SU-DHL-6 (cell line): ENCODE results near the gene GABBR2.

Experiments
- H2AFZ ChIP-seq: fragments of 200-600 bp; sonication (generic); 2 replicates; pipeline ENCODE4 v1.6.1; 2014; ENCODE audit warnings: low read depth, mild to moderate bottlenecking, moderate library complexity, mixed read lengths, antibody characterized with exemption, low read length; ENCODE audit not compliant: severe bottlenecking
- H3F3A ChIP-seq: fragments of 200-600 bp; shearing (Covaris generic); 2 replicates; pipeline ENCODE4 v1.6.0; 2016; ENCODE audit warnings: antibody characterized with exemption, mild to moderate bottlenecking; ENCODE audit not compliant: insufficient read depth
- H3K27ac ChIP-seq: fragments of 200-600 bp; sonication (generic); 2 replicates; pipeline ENCODE4 v1.5.1; 2016; ENCODE audit warnings: low read depth, mild to moderate bottlenecking, low read length, moderate library complexity, mixed read lengths
- H3K27me3 ChIP-seq: fragments of 200-600 bp; sonication (generic), shearing (Covaris generic); 2 replicates; pipeline ENCODE4 v1.6.0; 2014; ENCODE audit warnings: mild to moderate bottlenecking, low read length
- H3K36me3 ChIP-seq: fragments of 200-600 bp; sonication (generic); 2 replicates; pipeline ENCODE4 v1.6.1; 2014; ENCODE audit warnings: mild to moderate bottlenecking, low read length, mixed read lengths
- H3K4me2 ChIP-seq: fragments of 300-600, 200-600 bp; shearing (Covaris generic), sonication (generic); 2 replicates; pipeline ENCODE4 v1.6.0; 2014; ENCODE audit warnings: low read length, low read depth, mild to moderate bottlenecking; ENCODE audit not compliant: poor library complexity, severe bottlenecking
- H3K4me3 ChIP-seq: fragments of 200-600 bp; sonication (generic); 2 replicates; pipeline ENCODE4 v1.5.1; 2014; ENCODE audit warnings: antibody characterized with exemption, low read length, mild to moderate bottlenecking, mixed read lengths; ENCODE audit not compliant: insufficient read depth, poor library complexity, severe bottlenecking
- H3K79me2 ChIP-seq: fragments of 200-600 bp; sonication (generic); 2 replicates; pipeline ENCODE4 v1.6.1; 2014; ENCODE audit warnings: mild to moderate bottlenecking, low read length, moderate library complexity; ENCODE audit not compliant: insufficient read depth
- H3K9ac ChIP-seq: fragments of 200-600 bp; sonication (generic); 2 replicates; pipeline ENCODE4 v1.7.0; 2014; ENCODE audit warnings: mild to moderate bottlenecking, low read length
- H3K9me2 ChIP-seq: fragments of 200-600 bp; sonication (generic); replicated peaks from 2 replicates; pipeline ENCODE4 v1.6.1; 2014; ENCODE audit warnings: low read length; ENCODE audit not compliant: insufficient read depth
- H3K9me3 ChIP-seq: fragments of 200-600 bp; sonication (generic); 2 replicates; pipeline ENCODE4 v1.6.1; 2014; ENCODE audit warnings: low read length, mixed read lengths; ENCODE audit not compliant: insufficient read depth
- H4K20me1 ChIP-seq: fragments of 200-600 bp; sonication (generic); 2 replicates; pipeline ENCODE4 v1.6.1; 2014; ENCODE audit warnings: low read depth, mild to moderate bottlenecking, antibody characterized with exemption, low read length, moderate library complexity, mixed read lengths
- CTCF ChIP-seq: fragments of 200-600 bp; sonication (generic); IDR thresholded peaks from one replicate; pipeline ENCODE4 v1.5.1; 2017; ENCODE audit warnings: antibody characterized with exemption, mild to moderate bottlenecking, low read length, moderate library complexity; ENCODE audit not compliant: insufficient read depth, poor library complexity, severe bottlenecking
- EZH2phosphoT487 ChIP-seq: fragments of 200-600 bp; sonication (generic), shearing (Covaris generic); conservative IDR thresholded peaks from 2 replicates; pipeline ENCODE4 v1.6.1; 2018; ENCODE audit warnings: mild to moderate bottlenecking, antibody characterized with exemption, low read length, moderate library complexity, mixed read lengths

GABBR2 gene

GRCh38 chr9:98318041-98318790 is 390.5 kb downstream of the GABBR2 start:
- H2AFZ ChIP-seq: no peak overlapping the region
- no peak overlapping the region for H3K27ac ChIP-seq
- no peaks in the 10 kb centered on the region for H3K79me2 ChIP-seq
- H3K9ac ChIP-seq: no peak overlapping the region
- H4K20me1 ChIP-seq: no peaks in the 10 kb centered on the region
- no peak for TF ChIP-seq EZH2phosphoT487
- TF ChIP-seq CTCF: no peak
- no peaks in the 10 kb centered on the region for H3K27me3 ChIP-seq
- no peak overlapping the region for H3K4me3 ChIP-seq
- no peaks in the 10 kb centered on the region for H3K9me3 ChIP-seq
- H3K36me3 ChIP-seq: no peaks in the 10 kb centered on the region
- no peaks in the 10 kb centered on the region for H3F3A ChIP-seq
- no peak overlapping the region for H3K4me2 ChIP-seq
- H3K9me2 ChIP-seq: no peaks in the 10 kb centered on the region

- no peaks in the 10 kb centered on the region for H3F3A ChIP-seq
Measured at GRCh38 chr9:98317134-98317857, 391.4 kb downstream of the GABBR2 start.

GRCh38 chr9:98316445-98317133 is 392.1 kb downstream of the GABBR2 start:
- Histone ChIP-seq H3K4me3 (no peak overlapping the region), H2AFZ (no peak overlapping the region), H3K9ac (no peak overlapping the region), H3K4me2 (no peak overlapping the region), H3K79me2 (no peaks in the 10 kb centered on the region), H4K20me1 (no peaks in the 10 kb centered on the region), H3F3A (no peaks in the 10 kb centered on the region), H3K27me3 (no peaks in the 10 kb centered on the region), H3K9me3 (no peaks in the 10 kb centered on the region), H3K36me3 (no peaks in the 10 kb centered on the region), H3K9me2 (no peaks in the 10 kb centered on the region), H3K27ac (no peak overlapping the region)
- no peak for TF ChIP-seq EZH2phosphoT487
- TF ChIP-seq CTCF: no peak

More at GRCh38 chr9:98317134-98317857, 391.4 kb downstream of the GABBR2 start:
- Histone ChIP-seq H4K20me1 (no peaks in the 10 kb centered on the region), H3K9me3 (no peaks in the 10 kb centered on the region), H3K27ac (no peak overlapping the region), H3K9ac (no peak overlapping the region), H3K36me3 (no peaks in the 10 kb centered on the region), H2AFZ (no peak overlapping the region), H3K27me3 (no peaks in the 10 kb centered on the region), H3K4me3 (no peak overlapping the region), H3K4me2 (no peak overlapping the region), H3K9me2 (no peaks in the 10 kb centered on the region), H3K79me2 (no peaks in the 10 kb centered on the region)
- TF ChIP-seq EZH2phosphoT487 (no peak), CTCF (no peak)
